Activated CD4-positive, alpha-beta T cell treated with anti-CD3 and anti-CD28 coated beads, Interleukin-2, amount 50 U/mL, for 4 hours (primary cell): ENCODE results near the gene KLK3.

ENCODE experiments used
- DNase-seq, 2 experiments: peaks; one replicate each; pipeline ENCODE4 v3.0.0-alpha.2; 2020

Gene KLK3

GRCh38 chr19:50832666-50833065 is 22.0 kb upstream of the KLK3 start:
- DNase-seq: no peak

- no peak for DNase-seq
Observed at GRCh38 chr19:50833117-50833801, 21.5 kb upstream of the KLK3 start, which contains the start of gene KLK15. Gene KLK15 (minus strand): TSS chr19:50833574. CDS start chr19:50831492, 2,082 bp downstream.

- no peak for DNase-seq
Observed at GRCh38 chr19:50833802-50834167, 20.9 kb upstream of the KLK3 start.

- DNase-seq: no peak
Observed at GRCh38 chr19:50835103-50835784, 19.5 kb upstream of the KLK3 start.

GRCh38 chr19:50835785-50836542 is 18.8 kb upstream of the KLK3 start:
- peak; percentile 56 for DNase-seq

- DNase-seq: no peak
Observed at GRCh38 chr19:50836543-50837195, 18.0 kb upstream of the KLK3 start.

GRCh38 chr19:50837300-50837699 is 17.4 kb upstream of the KLK3 start:
- DNase-seq: no peak

GRCh38 chr19:50838239-50838638 is 16.5 kb upstream of the KLK3 start:
- no peak for DNase-seq

- no peak for DNase-seq
Observed at GRCh38 chr19:50839712-50840655, 14.7 kb upstream of the KLK3 start.

- no peak for DNase-seq
Observed at GRCh38 chr19:50842130-50842529, 12.6 kb upstream of the KLK3 start.

- DNase-seq: no peak
Observed at GRCh38 chr19:50843205-50843604, 11.5 kb upstream of the KLK3 start.

GRCh38 chr19:50843701-50844221 is 11.0 kb upstream of the KLK3 start:
- no peak for DNase-seq

- DNase-seq: no peak
Observed at GRCh38 chr19:50844296-50844935, 10.3 kb upstream of the KLK3 start.

GRCh38 chr19:50850738-50851137 is 4.0 kb upstream of the KLK3 start:
- no peak for DNase-seq

GRCh38 chr19:50851620-50852019 is 3.1 kb upstream of the KLK3 start:
- DNase-seq: no peak

GRCh38 chr19:50857366-50857765 is 2.7 kb downstream of the KLK3 start:
- DNase-seq: no peak

- DNase-seq: no peak
Observed at GRCh38 chr19:50858886-50859285, 4.2 kb downstream of the KLK3 start.

GRCh38 chr19:50859849-50860248 is 5.1 kb downstream of the KLK3 start:
- DNase-seq: no peak

GRCh38 chr19:50861010-50861409 is 6.3 kb downstream of the KLK3 start:
- DNase-seq: no peak

GRCh38 chr19:50861496-50862286 is 7.0 kb downstream of the KLK3 start:
- DNase-seq: no peak

- DNase-seq: no peak
Observed at GRCh38 chr19:50869479-50869878, 14.8 kb downstream of the KLK3 start.
